ENCODE results near the gene UBE2V1.
"Not testable (repeated sequence)": the region's sequence is repeated elsewhere in the genome, so short reads cannot be mapped to it uniquely, and the experiment has no call there.

UBE2V1 gene

DNA sequence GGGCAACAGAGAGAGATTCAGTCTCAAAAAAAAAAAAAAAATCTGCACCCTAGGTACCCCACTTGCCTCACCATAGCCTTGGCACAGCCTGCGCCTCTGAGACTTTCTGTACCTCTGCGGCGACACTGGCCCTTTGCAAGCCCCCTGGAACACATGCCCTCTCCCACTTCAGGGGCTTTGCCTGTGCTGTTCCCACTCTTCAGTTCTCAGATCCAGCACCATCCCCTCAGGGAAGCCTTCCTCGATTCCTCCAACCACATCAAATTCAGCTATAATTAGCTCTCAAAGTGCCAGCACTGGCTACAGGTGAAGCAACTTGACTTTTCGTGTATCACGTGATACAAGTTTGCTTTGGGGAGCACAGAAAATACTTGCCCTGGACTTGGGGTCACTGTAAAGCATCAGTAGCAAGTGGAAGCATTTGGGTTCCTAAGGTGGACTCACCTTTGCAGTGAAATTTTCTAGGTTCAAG lies 2.1 kb upstream of the UBE2V1 start:
- DNase-seq (ENCODE audit: low spot score) = no peak

DNA sequence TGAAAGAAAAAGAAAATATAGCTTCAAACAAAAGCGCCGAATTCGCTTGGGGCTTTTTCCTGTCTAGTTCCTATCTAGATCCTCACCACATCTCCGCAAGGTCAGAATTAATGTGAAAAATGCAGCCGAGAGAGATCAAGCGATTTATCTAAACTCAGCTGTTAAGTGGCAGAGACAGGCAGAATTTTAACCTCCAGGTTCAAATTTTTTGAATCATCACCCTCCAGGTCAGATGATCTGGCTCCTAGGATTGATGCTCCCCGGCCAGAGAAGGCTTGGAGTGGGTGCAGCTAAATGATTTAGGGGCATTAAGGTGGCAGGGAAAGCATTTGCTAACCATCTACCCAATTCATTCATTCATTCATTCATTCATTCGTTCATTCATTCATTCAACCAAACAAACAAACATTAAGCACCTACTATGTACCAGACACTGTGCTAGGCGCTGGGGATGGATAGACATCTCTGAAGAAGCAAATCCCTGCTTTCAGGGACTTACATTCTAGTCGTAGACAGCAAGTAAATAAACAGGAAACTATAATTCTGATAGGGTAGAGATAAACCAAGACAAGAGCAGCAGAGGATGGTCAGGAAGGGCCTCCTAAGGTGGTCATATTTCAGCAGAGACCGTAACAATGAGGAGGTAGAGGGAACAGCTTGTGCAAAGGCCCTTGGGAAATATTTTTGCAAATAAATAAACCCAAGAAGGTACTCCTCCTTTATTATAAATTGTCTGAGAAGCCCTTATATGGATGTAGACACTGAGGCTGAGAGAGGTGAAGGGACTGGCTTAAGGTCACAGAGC lies 672 bp upstream of the UBE2V1 start:
- DNase-seq (ENCODE audit: low spot score) = no peak

DNA sequence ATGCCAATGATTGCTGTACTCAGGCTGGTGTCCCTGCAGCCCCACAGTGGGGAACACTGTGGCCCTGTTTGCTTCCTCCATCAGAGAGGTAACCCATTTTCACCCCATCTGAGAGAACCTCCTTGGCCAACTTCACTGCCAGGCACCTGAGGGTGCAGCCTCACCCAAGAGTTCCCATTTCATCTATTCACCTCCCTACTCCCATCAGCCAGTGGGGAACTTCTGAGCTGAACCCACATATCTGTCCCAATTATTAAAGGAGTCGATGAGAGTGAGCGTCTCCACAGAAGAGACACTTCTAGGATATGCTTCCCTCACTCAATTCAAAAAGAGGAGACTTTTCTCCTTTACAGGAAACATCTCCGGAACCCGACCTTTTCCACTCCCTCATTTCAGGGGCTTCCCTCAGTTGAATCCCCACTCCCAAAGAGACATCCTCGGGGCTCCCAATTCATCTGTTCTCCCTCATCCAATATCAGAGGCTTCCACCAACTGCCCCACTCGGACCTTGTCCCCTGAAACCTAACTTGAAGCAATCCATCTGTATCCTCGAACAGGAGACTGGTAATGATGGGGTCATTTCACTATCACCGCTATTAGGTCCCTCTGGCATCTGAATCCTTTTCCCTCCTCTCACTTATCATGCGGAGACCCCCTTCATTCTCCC lies 988 bp downstream of the UBE2V1 start:
- no peak for DNase-seq (ENCODE audit: low spot score)

DNA sequence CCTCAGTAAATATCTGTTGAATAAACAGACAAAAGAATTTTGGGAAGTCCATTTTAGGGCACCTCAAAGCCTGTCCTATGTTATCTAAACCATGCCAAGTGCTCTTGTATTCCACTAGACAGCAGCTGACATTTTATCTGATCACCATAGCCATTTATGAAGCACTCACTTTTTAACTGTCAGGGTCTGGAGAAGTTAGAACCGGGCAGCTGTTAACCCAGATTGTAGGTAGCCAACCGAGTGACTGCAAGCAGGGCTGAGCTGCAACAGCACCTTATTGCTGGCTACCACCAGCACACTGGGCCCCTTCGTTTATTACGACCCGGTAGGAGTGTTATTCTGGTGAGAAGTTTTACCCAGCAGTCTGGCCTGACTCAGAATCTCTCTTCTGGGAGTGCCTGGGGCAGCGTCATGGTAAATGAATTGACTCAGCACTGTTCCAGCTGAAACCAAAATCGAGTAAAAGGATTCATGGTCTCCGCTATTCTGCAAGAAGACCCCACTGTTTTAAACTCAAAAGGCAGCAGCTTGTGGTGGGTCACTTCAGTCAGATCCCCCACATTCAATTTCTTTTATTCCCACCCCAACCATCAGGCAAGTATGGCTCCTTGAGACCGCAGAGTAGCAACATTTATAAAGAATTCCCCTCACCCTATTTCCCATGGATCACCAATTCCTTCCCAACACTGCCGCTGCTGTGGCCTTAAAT lies 1.7 kb downstream of the UBE2V1 start:
- DNase-seq (ENCODE audit: low spot score) = no peak

DNA sequence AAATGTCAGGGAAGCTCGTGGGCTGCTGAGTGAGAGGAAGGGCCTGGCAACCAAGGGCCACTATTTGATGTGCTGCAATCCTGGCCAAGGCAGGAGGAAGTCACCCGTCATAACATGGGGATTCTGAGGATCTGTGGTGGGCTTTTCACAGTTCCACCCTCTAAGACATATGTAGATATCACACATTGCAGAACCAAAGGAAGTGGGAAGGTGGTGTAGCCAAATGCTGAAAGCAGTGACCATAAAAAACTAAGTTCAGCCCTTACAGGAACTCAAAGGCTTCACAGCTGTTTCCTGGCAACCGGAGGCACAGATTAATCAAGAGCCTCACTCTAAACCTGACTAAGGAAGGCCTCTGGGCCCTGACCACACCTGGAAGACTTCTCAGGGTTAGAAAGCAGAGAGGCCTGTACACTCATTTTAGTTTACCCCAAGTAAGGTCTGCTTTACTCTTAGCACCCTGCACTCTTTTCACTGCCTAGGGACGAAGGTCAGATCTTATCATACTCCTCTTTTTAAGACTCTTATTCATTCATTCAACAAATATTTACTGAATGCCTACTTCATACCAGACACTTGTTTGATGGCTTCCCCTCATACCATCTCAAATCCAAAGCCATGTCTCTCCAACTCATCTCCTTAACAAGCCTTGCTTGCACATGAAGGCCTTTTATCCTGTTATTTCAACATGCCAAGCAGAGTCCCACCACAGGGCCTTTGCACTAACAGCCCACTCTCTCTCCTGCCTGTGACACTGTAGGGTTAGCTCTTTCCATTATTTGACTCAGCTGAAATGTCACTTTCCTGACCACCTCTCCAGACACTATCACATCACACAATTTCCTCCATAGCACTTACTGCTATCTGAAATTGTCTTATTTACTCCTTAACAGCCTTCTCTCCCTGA lies 2.6 kb downstream of the UBE2V1 start:
- no peak for DNase-seq (ENCODE audit: low spot score)

DNA sequence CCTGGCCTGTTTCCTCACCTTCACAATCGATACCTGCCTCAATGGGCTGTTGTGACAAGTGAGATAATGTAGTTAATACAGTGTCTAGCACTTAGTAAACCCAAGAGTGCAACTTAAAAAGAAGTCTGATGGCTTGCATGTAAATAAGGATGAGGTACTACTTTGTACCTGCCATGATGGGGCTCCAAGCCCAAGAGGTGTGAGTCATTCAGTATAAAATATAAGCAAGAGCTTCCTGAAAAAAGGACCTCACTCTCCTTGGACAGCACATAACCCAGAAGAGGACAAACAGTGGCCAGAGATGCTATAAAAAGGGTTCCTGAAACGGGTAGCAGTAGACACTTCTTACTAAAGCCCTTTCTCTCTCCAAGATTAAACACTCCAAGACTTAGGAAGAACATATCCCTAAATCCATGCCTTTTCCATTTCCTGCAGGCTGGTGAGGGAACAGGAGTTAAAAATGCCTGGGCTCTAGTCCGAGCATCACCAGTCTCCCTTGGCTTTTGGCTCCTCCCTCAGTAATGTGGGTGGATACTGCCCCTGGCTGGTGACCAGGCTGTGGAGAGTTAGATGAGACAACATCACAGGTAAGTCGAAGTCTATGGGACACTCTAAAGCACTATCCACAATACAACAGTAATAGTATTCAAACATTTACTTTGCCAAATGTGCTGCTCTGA lies 4.3 kb downstream of the UBE2V1 start:
- no peak for DNase-seq (ENCODE audit: low spot score)

DNA sequence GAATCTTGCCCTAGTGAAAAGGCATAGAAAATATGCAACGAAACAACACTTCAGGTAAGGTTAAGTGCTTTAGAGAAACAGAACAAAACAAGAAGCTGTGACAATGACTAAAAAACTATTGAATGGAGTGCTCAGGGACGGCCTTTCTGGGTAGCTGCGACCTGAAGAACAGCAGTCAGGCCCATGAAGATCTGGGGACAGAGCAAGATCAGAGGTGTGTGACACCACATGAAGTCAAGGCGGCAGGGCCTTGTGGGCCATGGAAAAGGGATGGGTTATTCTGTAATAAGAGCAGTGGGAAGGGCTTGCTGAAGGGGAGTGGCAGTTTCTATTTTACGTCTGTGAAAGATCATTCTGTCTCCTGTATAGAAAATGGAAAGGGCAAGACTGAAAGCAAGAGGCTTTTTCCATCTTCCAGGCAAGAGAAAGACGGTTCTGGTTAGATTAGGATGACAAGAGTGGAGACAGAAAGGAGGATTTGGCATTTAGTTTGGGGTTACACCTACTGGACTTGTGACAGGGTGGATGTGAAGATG lies 5.1 kb downstream of the UBE2V1 start:
- no peak for DNase-seq (ENCODE audit: low spot score)

DNA sequence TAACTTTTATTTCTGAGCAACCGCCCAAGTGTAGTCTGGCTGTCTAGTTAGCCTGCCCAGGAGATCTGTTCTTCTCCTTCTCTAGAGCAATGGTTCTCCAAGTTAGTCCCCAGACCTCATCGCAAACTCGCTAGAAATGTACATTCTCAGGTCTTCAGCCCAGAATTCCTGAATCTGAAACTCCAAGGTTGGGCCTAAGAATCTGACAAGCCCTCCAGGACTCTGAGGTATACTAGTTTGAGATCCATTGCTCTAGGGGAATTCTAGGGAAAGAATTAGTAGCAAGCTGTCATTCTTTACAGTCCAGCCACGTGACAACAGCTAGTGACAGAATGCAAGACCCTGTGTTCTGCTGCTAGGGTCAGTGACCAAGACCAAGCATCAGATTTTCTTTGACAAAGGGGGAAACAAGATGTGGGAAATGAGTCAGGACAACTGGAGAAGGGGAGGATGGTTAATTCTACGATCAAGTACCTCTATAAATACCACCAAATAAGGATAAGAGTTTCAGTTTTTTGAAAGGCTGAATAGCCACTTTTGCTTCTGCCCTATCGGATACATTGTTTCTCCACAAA lies 5.8 kb downstream of the UBE2V1 start:
- DNase-seq (ENCODE audit: low spot score) = peak; percentile 71

DNA sequence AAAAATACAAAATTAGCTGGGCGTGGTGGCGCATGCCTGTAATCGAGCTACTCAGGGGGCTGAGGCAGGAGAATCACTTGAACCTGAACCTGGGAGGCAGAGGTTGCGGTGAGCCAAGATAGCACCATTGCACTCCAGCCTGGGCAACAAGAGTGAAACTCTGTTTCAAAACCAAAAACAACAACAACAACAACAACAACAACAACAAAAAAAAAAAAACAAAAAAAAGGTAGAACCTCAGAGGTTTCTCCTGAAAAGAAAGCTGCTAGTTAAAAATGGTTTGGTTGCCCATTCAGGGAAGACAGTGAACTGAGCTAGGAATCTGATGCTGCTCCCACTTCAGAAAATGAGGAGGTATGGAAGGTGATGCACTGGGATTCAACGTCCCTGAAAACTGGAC lies 6.3 kb downstream of the UBE2V1 start:
- DNase-seq (ENCODE audit: low spot score) = not testable (repeated sequence)

DNA sequence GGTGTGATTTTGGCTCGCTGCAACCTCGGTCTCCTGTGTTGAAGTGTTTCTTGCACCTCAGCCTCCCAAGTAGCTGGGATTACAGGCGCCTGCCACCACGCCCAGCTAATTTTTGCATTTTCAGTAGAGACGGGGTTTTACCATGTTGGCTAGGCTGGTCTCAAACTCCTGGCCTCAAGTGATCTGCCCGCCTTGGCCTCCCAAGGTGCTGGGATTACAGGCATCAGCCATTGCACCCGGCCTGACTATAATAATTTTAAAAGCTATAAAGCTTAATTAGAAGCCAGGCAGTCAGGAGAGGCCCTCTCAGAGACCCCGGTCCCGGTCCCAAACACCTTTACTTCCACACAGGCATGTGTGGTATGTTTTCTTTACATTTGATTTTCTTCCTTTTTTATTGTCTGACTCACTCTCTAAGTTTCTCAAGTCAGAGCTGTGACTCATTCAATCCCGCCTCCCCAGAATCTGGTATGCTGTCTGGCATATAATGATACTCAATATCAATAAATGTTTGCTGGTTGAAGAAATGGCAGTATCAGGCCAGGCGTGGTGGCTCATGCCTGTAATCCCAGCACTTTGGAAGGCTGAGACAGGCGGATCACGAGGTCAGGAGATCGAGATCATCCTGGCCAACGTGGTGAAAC lies 9.4 kb downstream of the UBE2V1 start:
- DNase-seq (ENCODE audit: low spot score) = peak; percentile 67

DNA sequence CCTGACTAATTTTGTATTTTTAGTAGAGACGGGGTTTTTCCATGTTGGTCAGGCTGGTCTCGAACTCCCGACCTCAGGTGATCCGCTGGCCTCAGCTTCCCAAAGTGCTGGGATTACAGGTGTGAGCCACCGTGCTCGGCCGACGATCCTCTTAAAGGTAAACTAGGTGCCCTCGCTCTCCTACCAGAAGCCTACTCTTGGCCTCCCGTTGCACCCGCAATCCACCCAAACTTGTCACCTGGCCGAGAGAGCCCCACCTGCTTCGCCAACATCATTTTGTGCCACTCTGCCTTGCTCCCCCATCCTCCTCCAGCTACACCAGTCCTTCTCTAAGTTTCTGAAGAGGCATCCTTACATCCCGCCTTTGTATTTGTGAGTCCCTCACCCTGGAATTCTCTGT lies 10.4 kb downstream of the UBE2V1 start:
- not testable (repeated sequence) for DNase-seq (ENCODE audit: low spot score)

DNA sequence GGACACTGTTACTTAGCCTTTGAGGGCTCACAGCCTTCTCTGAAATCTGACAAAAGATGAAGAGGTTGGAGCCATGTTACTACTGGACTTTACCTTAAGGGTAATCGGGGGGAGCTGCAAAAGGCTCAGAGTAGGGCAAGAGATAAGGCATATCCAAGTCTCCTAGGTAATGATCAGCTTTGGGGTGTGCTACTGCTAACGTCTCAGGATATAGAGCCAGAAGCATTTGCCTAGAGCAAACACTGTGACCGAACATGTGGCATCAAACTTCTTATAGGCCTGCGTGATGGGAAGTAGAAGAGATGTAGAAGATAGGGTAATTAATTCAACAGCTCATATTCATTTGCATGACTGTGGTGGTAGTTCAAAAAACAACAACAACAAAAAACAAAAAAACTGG lies 11.1 kb downstream of the UBE2V1 start:
- no peak for DNase-seq (ENCODE audit: low spot score)

DNA sequence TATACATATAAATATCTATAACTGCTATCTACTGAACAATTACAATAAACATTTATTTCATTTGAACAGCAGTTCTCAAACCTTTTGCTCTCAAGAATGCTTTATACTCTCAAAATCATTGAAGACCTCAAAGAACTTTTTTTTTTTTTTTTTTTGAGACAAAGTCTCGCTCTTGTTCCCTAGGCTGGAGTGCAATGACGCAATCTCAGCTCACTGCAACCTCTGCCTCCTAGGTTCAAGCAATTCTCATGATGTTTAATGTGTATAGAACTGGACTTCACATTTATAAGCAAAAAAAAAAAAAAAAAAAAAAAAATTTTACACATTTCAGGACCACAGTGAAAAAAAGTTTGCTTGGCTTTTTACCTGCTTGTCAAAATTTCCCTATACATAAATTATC lies 11.7 kb downstream of the UBE2V1 start:
- DNase-seq (ENCODE audit: low spot score) = no peak

DNA sequence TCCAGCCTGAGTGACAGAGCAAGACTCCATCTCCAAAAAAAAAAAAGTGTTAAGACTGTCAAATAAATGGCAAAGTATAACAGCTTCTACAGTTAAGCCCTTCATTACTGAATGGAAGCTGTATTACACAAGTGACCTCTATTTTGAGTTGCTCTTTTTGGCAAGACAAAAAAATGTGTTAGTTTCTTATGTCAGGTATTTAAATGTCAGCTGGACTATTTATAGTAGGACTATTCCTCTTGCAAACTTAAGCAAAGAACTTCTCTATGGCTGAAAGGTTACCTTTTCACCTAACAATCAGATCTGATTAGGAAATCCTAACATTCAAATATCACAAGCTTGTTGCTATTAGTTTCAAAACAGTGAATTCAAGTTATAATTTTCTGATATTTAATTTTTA lies 12.4 kb downstream of the UBE2V1 start:
- DNase-seq (ENCODE audit: low spot score) = no peak

DNA sequence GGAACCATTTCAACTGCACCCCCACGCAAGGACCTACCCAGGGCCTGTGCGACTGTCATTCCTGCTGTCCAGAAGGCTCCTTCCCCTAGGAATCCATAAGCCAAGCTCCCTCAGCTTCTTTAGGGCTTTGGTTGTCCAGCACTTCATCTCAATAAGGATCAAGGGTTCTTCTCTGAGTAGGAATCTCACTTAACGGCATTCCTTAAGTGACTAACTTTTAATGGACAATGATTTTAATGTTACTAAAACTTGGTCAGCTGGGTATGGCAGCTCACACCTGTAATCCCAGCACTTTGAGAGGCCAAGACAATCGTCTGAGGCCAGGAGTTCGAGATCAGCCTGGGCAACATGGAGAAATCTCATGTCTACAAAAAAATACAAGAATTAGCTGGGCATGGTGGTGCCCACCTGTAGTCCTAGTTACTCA lies 13.4 kb downstream of the UBE2V1 start:
- DNase-seq (ENCODE audit: low spot score) = no peak

DNA sequence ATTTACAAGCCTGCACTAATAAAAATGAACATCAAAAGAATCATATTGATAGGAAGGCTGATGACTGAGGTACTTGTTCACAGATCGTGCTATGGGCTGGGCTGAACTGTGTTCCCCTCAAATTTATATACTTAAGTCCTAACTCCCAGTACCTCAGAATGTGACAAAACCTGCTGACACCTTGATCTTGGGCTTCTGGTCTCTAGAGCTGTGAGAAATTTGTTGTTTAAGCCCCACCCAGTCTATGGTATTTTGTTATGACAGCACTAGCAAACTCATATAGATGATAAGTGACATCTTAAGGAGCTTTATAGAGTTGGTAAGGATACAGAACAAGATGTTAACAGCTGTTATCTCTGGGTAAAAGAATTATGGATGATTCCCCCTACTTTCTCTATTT lies 13.8 kb downstream of the UBE2V1 start:
- no peak for DNase-seq (ENCODE audit: low spot score)

DNA sequence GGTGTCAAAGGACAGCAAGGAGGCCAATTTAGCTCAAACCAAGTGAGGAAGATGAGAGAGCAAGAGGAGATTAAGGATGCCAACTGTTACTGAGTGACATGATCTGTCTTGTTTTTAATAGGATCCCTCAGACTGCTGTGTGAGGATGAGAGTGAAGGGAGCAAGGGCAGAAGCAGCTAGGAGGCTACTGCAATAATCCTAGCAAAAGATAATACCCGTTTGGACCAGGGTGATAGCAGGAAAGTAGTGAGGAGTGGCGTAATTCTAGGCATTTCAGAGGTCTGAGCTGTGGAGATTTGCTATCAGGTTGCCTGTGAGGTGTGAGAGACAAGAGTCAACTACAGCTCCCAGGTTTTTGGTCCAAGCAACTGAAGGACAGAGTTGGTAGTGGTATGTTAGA lies 14.7 kb downstream of the UBE2V1 start:
- DNase-seq (ENCODE audit: low spot score) = no peak

DNA sequence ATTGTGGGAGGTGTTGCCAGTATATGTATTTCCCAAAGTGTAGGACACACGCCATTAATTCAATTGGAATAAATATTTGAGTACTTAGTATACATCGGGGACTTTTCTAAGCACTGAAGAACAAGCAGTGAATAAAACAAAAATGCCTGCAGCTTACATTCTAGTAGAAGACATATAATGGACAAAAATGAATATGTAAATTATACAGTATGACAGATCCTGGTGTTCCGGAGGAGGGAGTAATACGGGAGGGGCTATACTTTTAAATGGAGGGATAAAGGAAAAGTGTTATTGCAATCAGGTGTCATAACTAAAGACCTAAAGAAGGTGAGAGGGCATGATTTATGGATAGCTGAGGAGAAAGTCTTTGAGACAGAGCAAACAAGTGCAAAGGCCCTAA lies 15.1 kb downstream of the UBE2V1 start:
- DNase-seq (ENCODE audit: low spot score) = no peak

DNA sequence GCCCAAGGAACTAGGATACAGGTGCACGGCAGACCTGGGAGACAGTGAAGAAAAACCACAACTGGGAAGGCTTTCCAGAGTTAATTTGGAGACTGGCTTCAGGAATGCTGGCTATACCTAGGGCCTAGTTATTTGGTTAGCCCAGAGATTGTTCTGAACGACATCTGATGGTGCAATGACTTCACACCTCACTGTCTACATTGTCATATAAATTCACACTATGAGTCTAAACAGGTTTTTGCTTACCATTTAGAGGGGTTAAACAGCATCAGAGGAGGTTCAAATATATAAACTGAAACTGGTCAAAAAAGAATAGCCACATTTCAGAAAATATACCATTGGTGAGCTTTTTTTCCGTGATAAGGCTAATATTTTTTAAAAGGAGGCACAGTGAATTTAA lies 16.7 kb downstream of the UBE2V1 start:
- no peak for DNase-seq (ENCODE audit: low spot score)

DNA sequence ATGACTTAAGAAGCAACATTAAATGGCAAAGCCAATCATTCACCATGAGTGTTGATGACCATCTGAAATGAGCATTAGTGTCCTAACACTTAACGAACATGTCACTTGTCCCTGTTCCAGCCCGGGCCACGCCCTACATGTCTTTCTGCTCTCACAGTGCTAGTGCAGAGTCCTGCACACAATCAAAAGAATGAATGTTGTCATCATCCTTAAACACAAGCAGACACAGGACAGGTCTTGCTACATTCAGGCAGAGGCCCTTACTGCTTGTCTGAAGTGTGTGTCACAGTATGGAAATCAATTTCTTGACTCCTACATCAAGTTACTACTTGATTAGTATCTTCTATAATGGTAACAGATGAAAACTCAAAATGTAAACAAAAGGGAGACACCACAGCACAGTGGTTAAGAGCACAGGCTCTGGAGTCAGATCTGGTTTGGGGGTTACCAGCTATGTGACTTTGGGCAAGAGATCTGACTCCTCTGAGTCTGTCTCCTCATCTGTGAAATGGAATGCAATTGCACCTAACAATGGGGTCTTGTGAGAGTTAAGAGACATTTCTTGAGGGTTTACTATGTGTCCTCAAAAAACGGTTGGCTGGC lies 17.4 kb downstream of the UBE2V1 start:
- no peak for DNase-seq (ENCODE audit: low spot score)

All from kidney capillary endothelial cell (primary cell).